GM19395 (cell line): ENCODE measurements around the gene VSIR.

ENCODE experiments used
- ATAC-seq: cut with Tn5 transposase; IDR thresholded peaks from one replicate; pipeline ENCODE4 v1.9.1; 2021; ENCODE audit warnings: mild to moderate bottlenecking, moderate library complexity; ENCODE audit not compliant: unreplicated experiment

The VSIR gene

GRCh38 chr10:71773221-71773971 is at the start of gene VSIR:
Gene VSIR (minus strand): TSS chr10:71773520. CDS start chr10:71773439, 81 bp downstream.
- ATAC-seq = peak; percentile 47

- ATAC-seq = no peak
Observed at GRCh38 chr10:71821909-71822763, 48.8 kb upstream of the VSIR start.

- no peak for ATAC-seq
Observed at GRCh38 chr10:71820966-71821365, 47.6 kb upstream of the VSIR start.

GRCh38 chr10:71819985-71820384 is 46.7 kb upstream of the VSIR start:
- no peak for ATAC-seq

GRCh38 chr10:71819441-71819861 is 46.1 kb upstream of the VSIR start:
- no peak for ATAC-seq

- no peak for ATAC-seq
Observed at GRCh38 chr10:71818674-71819260, 45.4 kb upstream of the VSIR start.

GRCh38 chr10:71817831-71818655 is 44.7 kb upstream of the VSIR start:
- ATAC-seq = no peak

GRCh38 chr10:71816936-71817618 is 43.8 kb upstream of the VSIR start:
- ATAC-seq = no peak

- no peak for ATAC-seq
Observed at GRCh38 chr10:71816421-71816851, 43.1 kb upstream of the VSIR start.

- ATAC-seq = no peak
Observed at GRCh38 chr10:71815515-71816130, 42.3 kb upstream of the VSIR start.

GRCh38 chr10:71814922-71815411 is 41.6 kb upstream of the VSIR start:
- no peak for ATAC-seq

- no peak for ATAC-seq
Observed at GRCh38 chr10:71812913-71813590, 39.7 kb upstream of the VSIR start.

GRCh38 chr10:71812016-71812912 is 38.9 kb upstream of the VSIR start:
- ATAC-seq = no peak

GRCh38 chr10:71811351-71811750 is 38.0 kb upstream of the VSIR start:
- ATAC-seq = no peak

GRCh38 chr10:71810048-71810750 is 36.9 kb upstream of the VSIR start:
- ATAC-seq = no peak

GRCh38 chr10:71809628-71810027 is 36.3 kb upstream of the VSIR start:
- no peak for ATAC-seq
